ENCODE data around the gene MORC4. TPM values are rescaled to one million over a fixed set of nuclear protein-coding genes. Genes with fewer than 3 reads are reported as not detected.
"Not testable (repeated sequence)": the region's sequence is repeated elsewhere in the genome, so short reads cannot be mapped to it uniquely, and the experiment has no call there.

Gene MORC4
- total RNA-seq, 5 donors from 2014 or later (not counting 1 experiment from before 2014, with no cell fraction given), result 8.8 to 12.1 (median 10.2) TPM

GRCh38 chrX:106973433-106974149, 26.4 kb downstream of the MORC4 start:
- ATAC-seq (replicated peaks in 1 of 4) (no peak), DNase-seq (no peak)
- no peak overlapping the region for H3K27ac Mint-ChIP-seq
- Histone ChIP-seq H3K9me3 (no peaks in the 10 kb centered on the region), H3K36me3 (ENCODE audit: control insufficient read depth in 2 of 2, extremely low read depth in 1 of 2, insufficient read depth in 1 of 2, low read length in 1 of 2) (no peaks in the 10 kb centered on the region), H3K4me3 (ENCODE audit: control insufficient read depth in 1 of 2, extremely low read depth in 1 of 2, low read length in 1 of 2) (no peak overlapping the region), H3K27me3 (replicated peaks in 1 of 2; ENCODE audit: control insufficient read depth in 2 of 2, extremely low read depth in 1 of 2, insufficient read depth in 2 of 2, low read length in 1 of 2) (no peaks in the 10 kb centered on the region), H3K27ac (ENCODE audit: low read length) (no peak overlapping the region), H3K4me1 (ENCODE audit: control insufficient read depth in 1 of 2, extremely low read depth in 1 of 2, insufficient read depth in 2 of 2, low read length in 2 of 2) (no peaks in the 10 kb centered on the region)
- H3K9me3 Mint-ChIP-seq, result peaks cover 0 to 6% (median 0%) of the 10 kb centered on the region in 3 donors
- 67% methylated on average over 2 of the region's 5 CpGs for WGBS (ENCODE audit: insufficient coverage)
- no peak overlapping the region for H3K4me3 Mint-ChIP-seq
- peaks cover 35% of the 10 kb centered on the region for H3K36me3 Mint-ChIP-seq
- ChIA-PET POLR2A (interaction anchor here in 1 of 2 donors (0.6 kb wide), 1 partner anchor 13 kb away, joined by 3 read pairs; no protein-coding TSS in a partner anchor), CTCF (interaction anchor here in 1 of 2 donors (0.5 kb wide), 1 partner anchor 657 kb away, joined by 3 read pairs; no protein-coding TSS in a partner anchor)
- no peaks in the 10 kb centered on the region for H3K4me1 Mint-ChIP-seq
- H3K27me3 Mint-ChIP-seq, result no peaks in the 10 kb centered on the region

GRCh38 chrX:106972896-106973295, 27.1 kb downstream of the MORC4 start:
- no peaks in the 10 kb centered on the region for H3K9me3 ChIP-seq
- Mint-ChIP-seq H3K27ac (no peak overlapping the region), H3K9me3 (peaks cover 0 to 6% (median 0%) of the 10 kb centered on the region in 3 donors), H3K36me3 (peaks cover 38% of the 10 kb centered on the region), H3K27me3 (peaks cover 0 to 3% of the 10 kb centered on the region in 2 donors), H3K4me3 (no peak overlapping the region), H3K4me1 (no peaks in the 10 kb centered on the region)
- no peak overlapping the region for H3K4me3 ChIP-seq (ENCODE audit: control insufficient read depth in 1 of 2, extremely low read depth in 1 of 2, low read length in 1 of 2)
- no peaks in the 10 kb centered on the region for H3K4me1 ChIP-seq (ENCODE audit: control insufficient read depth in 1 of 2, extremely low read depth in 1 of 2, insufficient read depth in 2 of 2, low read length in 2 of 2)
- ChIA-PET CTCF (no interaction called here), POLR2A (no interaction called here)
- H3K27ac ChIP-seq (ENCODE audit: low read length), result no peak overlapping the region
- no peaks in the 10 kb centered on the region for H3K27me3 ChIP-seq (replicated peaks in 1 of 2; ENCODE audit: control insufficient read depth in 2 of 2, extremely low read depth in 1 of 2, insufficient read depth in 2 of 2, low read length in 1 of 2)
- DNase-seq, result no peak
- H3K36me3 ChIP-seq (ENCODE audit: control insufficient read depth in 2 of 2, extremely low read depth in 1 of 2, insufficient read depth in 1 of 2, low read length in 1 of 2), result no peaks in the 10 kb centered on the region
- no peak for ATAC-seq (replicated peaks in 1 of 4)

GRCh38 chrX:106966547-106966946, 33.5 kb downstream of the MORC4 start:
- H3K4me1 Mint-ChIP-seq; H3K27me3 ChIP-seq (replicated peaks in 1 of 2; ENCODE audit: control insufficient read depth in 2 of 2, extremely low read depth in 1 of 2, insufficient read depth in 2 of 2, low read length in 1 of 2); POLR2A ChIA-PET; CTCF ChIA-PET; H3K27ac ChIP-seq (ENCODE audit: low read length); H3K36me3 ChIP-seq (ENCODE audit: control insufficient read depth in 2 of 2, extremely low read depth in 1 of 2, insufficient read depth in 1 of 2, low read length in 1 of 2); H3K9me3 ChIP-seq; ATAC-seq (replicated peaks in 1 of 4); H3K4me1 ChIP-seq (ENCODE audit: control insufficient read depth in 1 of 2, extremely low read depth in 1 of 2, insufficient read depth in 2 of 2, low read length in 2 of 2); H3K4me3 Mint-ChIP-seq; H3K4me3 ChIP-seq (ENCODE audit: control insufficient read depth in 1 of 2, extremely low read depth in 1 of 2, low read length in 1 of 2); H3K27ac Mint-ChIP-seq: not testable (repeated sequence)
- peaks cover 0 to 28% of the 10 kb centered on the region in 2 donors for H3K27me3 Mint-ChIP-seq
- peaks cover 47% of the 10 kb centered on the region for H3K36me3 Mint-ChIP-seq
- peaks cover 0 to 10% (median 0%) of the 10 kb centered on the region in 3 donors for H3K9me3 Mint-ChIP-seq
- WGBS (ENCODE audit: insufficient coverage), result no CpG with 5 or more reads among the region's 6 CpGs
- peak in 2 of 35 experiments; percentile 0 to 2 for DNase-seq

GRCh38 chrX:106964290-106964689, 35.7 kb downstream of the MORC4 start:
- H3K27me3 Mint-ChIP-seq, result peaks cover 0 to 32% of the 10 kb centered on the region in 2 donors

GRCh38 chrX:106963111-106963510, 36.9 kb downstream of the MORC4 start:
- peaks cover 31% of the 10 kb centered on the region for H3K36me3 Mint-ChIP-seq

More at GRCh38 chrX:106964290-106964689, 35.7 kb downstream of the MORC4 start:
- Mint-ChIP-seq H3K9me3 (peaks cover 0 to 10% (median 0%) of the 10 kb centered on the region in 3 donors), H3K27ac (no peak overlapping the region), H3K4me1 (peaks cover 0 to 8% (median 4%) of the 10 kb centered on the region in 3 donors), H3K36me3 (peaks cover 41% of the 10 kb centered on the region), H3K4me3 (no peak overlapping the region)
- Histone ChIP-seq H3K36me3 (ENCODE audit: control insufficient read depth in 2 of 2, extremely low read depth in 1 of 2, insufficient read depth in 1 of 2, low read length in 1 of 2) (peaks cover 0 to 2% of the 10 kb centered on the region in 2 donors), H3K27me3 (replicated peaks in 1 of 2; ENCODE audit: control insufficient read depth in 2 of 2, extremely low read depth in 1 of 2, insufficient read depth in 2 of 2, low read length in 1 of 2) (no peaks in the 10 kb centered on the region), H3K9me3 (no peaks in the 10 kb centered on the region), H3K27ac (ENCODE audit: low read length) (no peak overlapping the region), H3K4me1 (ENCODE audit: control insufficient read depth in 1 of 2, extremely low read depth in 1 of 2, insufficient read depth in 2 of 2, low read length in 2 of 2) (no peaks in the 10 kb centered on the region), H3K4me3 (ENCODE audit: control insufficient read depth in 1 of 2, extremely low read depth in 1 of 2, low read length in 1 of 2) (no peak overlapping the region)
- POLR2A ChIA-PET, result interaction anchor here in 1 of 2 donors (0.7 kb wide), 1 partner anchor 66 kb away, joined by 5 read pairs; no protein-coding TSS in a partner anchor
- no CpG with 5 or more reads among the region's 1 CpG for WGBS (ENCODE audit: insufficient coverage)
- CTCF ChIA-PET, result no interaction called here
- no peak for ATAC-seq (replicated peaks in 1 of 4)
- no peak for DNase-seq

GRCh38 chrX:106959901-106960300, 40.1 kb downstream of the MORC4 start:
- Mint-ChIP-seq H3K27ac (no peak overlapping the region), H3K27me3 (peaks cover 0 to 23% of the 10 kb centered on the region in 2 donors), H3K9me3 (no peaks in the 10 kb centered on the region), H3K4me1 (no peaks in the 10 kb centered on the region), H3K4me3 (no peak overlapping the region), H3K36me3 (peaks cover 24% of the 10 kb centered on the region)
- H3K4me3 ChIP-seq (ENCODE audit: control insufficient read depth in 1 of 2, extremely low read depth in 1 of 2, low read length in 1 of 2), result no peak overlapping the region
- POLR2A ChIA-PET, result no interaction called here
- H3K4me1 ChIP-seq (ENCODE audit: control insufficient read depth in 1 of 2, extremely low read depth in 1 of 2, insufficient read depth in 2 of 2, low read length in 2 of 2), result no peaks in the 10 kb centered on the region
- H3K9me3 ChIP-seq, result no peaks in the 10 kb centered on the region
- ATAC-seq (replicated peaks in 1 of 4) (no peak), DNase-seq (no peak)
- no peaks in the 10 kb centered on the region for H3K27me3 ChIP-seq (replicated peaks in 1 of 2; ENCODE audit: control insufficient read depth in 2 of 2, extremely low read depth in 1 of 2, insufficient read depth in 2 of 2, low read length in 1 of 2)
- WGBS (ENCODE audit: insufficient coverage), result no CpG with 5 or more reads among the region's 2 CpGs
- no peak overlapping the region for H3K27ac ChIP-seq (ENCODE audit: low read length)
- H3K36me3 ChIP-seq (ENCODE audit: control insufficient read depth in 2 of 2, extremely low read depth in 1 of 2, insufficient read depth in 1 of 2, low read length in 1 of 2), result peaks cover 0 to 4% of the 10 kb centered on the region in 2 donors
- CTCF ChIA-PET, result interaction anchor here in 1 of 2 donors (0.8 kb wide), 1 partner anchor 65 kb away, joined by 3 read pairs; no protein-coding TSS in a partner anchor

More at GRCh38 chrX:106963111-106963510, 36.9 kb downstream of the MORC4 start:
- H3K9me3 ChIP-seq, result no peaks in the 10 kb centered on the region
- H3K27ac ChIP-seq (ENCODE audit: low read length), result no peak overlapping the region
- no peak overlapping the region for H3K4me3 Mint-ChIP-seq
- H3K27me3 Mint-ChIP-seq, result peaks cover 0 to 29% of the 10 kb centered on the region in 2 donors
- H3K27ac Mint-ChIP-seq, result no peak overlapping the region
- ATAC-seq (replicated peaks in 1 of 4), result no peak
- peaks cover 0 to 4% (median 0%) of the 10 kb centered on the region in 3 donors for H3K9me3 Mint-ChIP-seq
- H3K4me1 ChIP-seq (ENCODE audit: control insufficient read depth in 1 of 2, extremely low read depth in 1 of 2, insufficient read depth in 2 of 2, low read length in 2 of 2), result no peaks in the 10 kb centered on the region
- no peak overlapping the region for H3K4me3 ChIP-seq (ENCODE audit: control insufficient read depth in 1 of 2, extremely low read depth in 1 of 2, low read length in 1 of 2)
- no peak for DNase-seq
- ChIA-PET CTCF (interaction anchor here in 1 of 2 donors (0.8 kb wide), 1 partner anchor 88 kb away, joined by 3 read pairs; no protein-coding TSS in a partner anchor), POLR2A (no interaction called here)
- H3K4me1 Mint-ChIP-seq, result peaks cover 0 to 8% (median 4%) of the 10 kb centered on the region in 3 donors
- peaks cover 0 to 2% of the 10 kb centered on the region in 2 donors for H3K36me3 ChIP-seq (ENCODE audit: control insufficient read depth in 2 of 2, extremely low read depth in 1 of 2, insufficient read depth in 1 of 2, low read length in 1 of 2)
- H3K27me3 ChIP-seq (replicated peaks in 1 of 2; ENCODE audit: control insufficient read depth in 2 of 2, extremely low read depth in 1 of 2, insufficient read depth in 2 of 2, low read length in 1 of 2), result no peaks in the 10 kb centered on the region
